Testis (tissue), 2 donors: ENCODE measurements around the gene DGKB.

ENCODE experiments used
- CTCF ChIP-seq, 3 experiments: fragments of 450-650 bp in 2 of 3; fragments of 200-600 bp in 1 of 3; sonication (generic) in 1 of 3; IDR thresholded peaks; one replicate each; pipeline ENCODE4 v1.5.1; 2016 to 2019; ENCODE audit warnings: antibody characterized with exemption in 3 of 3, mild to moderate bottlenecking in 2 of 3, moderate library complexity in 1 of 3
- POLR2A ChIP-seq: fragments of 450-650 bp; IDR thresholded peaks from one replicate; pipeline ENCODE4 v1.6.1; 2017; ENCODE audit warnings: antibody characterized with exemption, mild to moderate bottlenecking, moderate library complexity

- TF ChIP-seq CTCF (IDR thresholded peaks at IDR 0.05): no peak
- TF ChIP-seq POLR2A: no peak
Observed at GRCh38 chr7:14836006-14836405, 66.5 kb downstream of the DGKB start.
